Measurements from ENCODE around the gene FOXP4.
"Not testable (repeated sequence)": the region's sequence is repeated elsewhere in the genome, so short reads cannot be mapped to it uniquely, and the experiment has no call there.

The FOXP4 gene

DNA sequence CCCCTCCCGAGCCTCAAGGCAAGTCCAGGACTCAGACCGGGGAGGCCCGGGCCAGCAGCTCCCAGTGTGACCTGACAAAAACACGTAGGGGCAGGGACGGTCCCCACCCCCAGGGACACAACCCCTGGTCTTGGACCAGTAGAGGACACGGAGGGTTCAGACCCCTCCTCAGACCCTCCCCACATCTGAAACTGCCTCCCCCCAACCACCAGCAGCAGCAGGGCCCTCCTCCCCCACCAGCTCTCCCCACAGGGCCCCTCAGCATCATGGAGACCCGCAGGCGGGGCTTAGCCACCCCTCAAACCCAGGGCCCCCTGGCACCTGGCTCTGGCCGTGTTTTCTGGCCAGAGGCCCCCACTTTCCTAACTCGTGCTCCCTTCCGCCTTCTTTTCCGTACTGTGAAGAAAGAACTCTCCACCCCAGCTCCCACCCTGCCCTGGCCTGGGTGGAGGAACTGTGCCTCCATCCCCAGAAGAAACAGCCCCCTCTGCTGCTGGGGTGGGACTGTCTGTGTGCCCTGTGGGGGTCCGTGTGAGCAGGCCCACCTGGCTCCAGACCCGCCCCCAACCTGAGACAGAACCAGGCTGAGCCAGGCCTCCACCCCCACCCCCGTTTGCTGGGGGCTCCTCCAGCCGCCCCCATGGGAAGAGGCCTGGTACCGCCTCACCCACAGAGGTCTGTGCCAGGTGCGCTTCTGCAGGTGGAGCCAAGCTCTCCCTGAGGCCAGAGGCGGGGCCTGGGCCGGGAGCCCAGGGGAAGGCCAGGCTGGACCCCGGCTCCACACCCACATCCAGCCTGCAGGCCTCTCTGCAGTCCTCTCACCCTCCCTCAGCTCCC, 53.1 kb downstream of the FOXP4 start:
- DNase-seq (ENCODE audit: low read depth in 2 of 2), result no peak

- DNase-seq (ENCODE audit: low read depth in 2 of 2), result no peak
Observed at GRCh38 chr6:41599852-41600445, 53.8 kb downstream of the FOXP4 start.

DNA sequence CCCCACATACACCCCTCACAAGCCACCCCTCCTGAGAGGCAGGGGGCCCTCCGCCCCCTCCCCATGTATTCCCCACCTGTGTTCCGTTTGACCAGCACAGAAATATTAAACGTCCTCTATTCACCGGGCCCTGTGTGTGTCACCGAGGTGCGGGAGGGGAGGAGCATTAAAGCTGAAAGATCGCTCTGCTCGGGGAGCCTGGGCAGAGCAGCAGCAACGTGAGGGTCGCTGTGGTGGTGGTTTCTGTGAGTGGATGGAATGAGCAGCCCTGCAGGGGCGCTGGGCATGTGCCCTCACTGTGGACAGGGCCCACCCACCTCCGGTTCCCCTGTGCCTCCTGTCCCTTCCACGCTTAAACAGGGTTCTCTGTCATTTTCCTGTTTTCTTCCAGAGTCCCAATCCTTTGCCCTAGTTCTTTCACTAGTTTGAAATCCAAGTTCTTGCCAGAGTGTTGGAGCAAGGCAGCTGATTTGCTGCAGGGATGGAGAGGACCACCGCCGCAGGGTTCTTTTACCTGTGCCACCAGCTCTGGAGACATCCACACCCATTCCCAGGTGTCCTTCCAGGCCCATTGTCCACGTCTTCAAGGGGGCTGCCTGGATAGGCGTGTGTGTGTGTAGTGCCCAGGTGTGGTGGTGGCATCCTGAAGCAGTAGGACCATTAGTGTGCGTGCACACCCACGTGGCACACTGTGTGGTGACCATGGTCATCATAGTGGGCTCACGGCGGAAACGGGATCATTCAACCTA, 54.5 kb downstream of the FOXP4 start:
- DNase-seq (ENCODE audit: low read depth in 2 of 2), result no peak

GRCh38 chr6:41601248-41601549, 55.0 kb downstream of the FOXP4 start:
- DNase-seq (ENCODE audit: low read depth in 2 of 2), result no peak

DNA sequence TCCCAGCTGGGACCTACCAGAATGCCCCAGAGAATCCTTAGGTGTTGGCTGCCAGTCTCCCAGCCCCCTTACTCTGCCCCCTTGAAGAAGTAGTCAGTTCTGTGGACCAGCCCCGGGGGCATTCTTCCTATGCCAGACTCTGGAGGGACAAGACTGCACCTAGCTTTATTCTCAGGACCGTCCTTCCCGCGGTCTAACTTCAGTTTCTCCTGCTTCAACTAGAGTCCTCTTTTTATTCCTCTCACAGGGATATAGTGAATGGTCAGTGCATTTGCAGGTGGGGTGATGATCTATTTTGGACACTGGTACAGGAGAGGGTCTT, 56.2 kb downstream of the FOXP4 start:
- no peak for DNase-seq (ENCODE audit: low read depth in 2 of 2)

GRCh38 chr6:41602864-41603608, 56.9 kb downstream of the FOXP4 start:
- DNase-seq (ENCODE audit: low read depth in 2 of 2), result peak; percentile 42 to 54

GRCh38 chr6:41604006-41604405, 57.8 kb downstream of the FOXP4 start:
- no peak for DNase-seq (ENCODE audit: low read depth in 2 of 2)

- DNase-seq (ENCODE audit: low read depth in 2 of 2), result no peak
Observed at GRCh38 chr6:41605649-41606048, 59.5 kb downstream of the FOXP4 start.

DNA sequence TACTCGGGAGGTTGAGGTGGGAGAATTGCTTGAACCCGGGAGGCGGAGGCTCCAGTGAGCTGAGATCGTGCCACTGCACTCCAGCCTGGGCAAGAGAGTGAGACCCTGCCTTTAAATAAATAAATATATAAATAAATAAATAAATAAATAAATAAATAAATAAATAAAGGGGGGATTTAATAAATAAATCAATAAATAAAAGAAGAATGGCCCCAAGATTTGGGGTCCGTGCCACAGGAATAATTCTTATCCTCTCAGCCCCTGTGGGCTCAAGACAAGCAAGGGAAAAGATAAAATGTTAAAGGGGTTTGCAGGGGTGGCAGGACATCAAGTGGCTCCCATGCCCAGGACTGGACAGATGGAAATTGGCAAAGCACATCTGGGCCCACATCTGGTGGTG, 60.9 kb downstream of the FOXP4 start:
- no peak for DNase-seq (ENCODE audit: low read depth in 2 of 2)

DNA sequence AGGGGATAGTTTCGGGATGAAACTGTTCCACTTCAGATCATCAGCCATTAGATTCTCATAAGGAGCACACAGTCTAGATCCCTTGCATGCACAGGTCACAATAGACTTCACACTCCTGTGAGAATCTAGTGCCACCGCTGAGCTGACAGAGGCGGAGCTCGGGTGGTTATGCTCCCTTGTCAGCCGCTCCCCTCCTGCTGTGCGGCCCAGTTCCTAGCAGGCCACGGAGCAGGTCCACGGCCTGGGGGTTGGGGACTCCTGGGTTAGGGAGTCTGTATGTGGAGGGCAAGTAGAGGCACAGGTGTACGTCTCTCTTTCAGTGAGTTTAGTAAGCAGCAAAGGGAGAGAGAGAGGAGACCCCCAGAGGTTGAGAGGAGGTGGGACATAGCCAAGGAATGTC, 61.6 kb downstream of the FOXP4 start:
- DNase-seq (ENCODE audit: low read depth in 2 of 2), result no peak

DNA sequence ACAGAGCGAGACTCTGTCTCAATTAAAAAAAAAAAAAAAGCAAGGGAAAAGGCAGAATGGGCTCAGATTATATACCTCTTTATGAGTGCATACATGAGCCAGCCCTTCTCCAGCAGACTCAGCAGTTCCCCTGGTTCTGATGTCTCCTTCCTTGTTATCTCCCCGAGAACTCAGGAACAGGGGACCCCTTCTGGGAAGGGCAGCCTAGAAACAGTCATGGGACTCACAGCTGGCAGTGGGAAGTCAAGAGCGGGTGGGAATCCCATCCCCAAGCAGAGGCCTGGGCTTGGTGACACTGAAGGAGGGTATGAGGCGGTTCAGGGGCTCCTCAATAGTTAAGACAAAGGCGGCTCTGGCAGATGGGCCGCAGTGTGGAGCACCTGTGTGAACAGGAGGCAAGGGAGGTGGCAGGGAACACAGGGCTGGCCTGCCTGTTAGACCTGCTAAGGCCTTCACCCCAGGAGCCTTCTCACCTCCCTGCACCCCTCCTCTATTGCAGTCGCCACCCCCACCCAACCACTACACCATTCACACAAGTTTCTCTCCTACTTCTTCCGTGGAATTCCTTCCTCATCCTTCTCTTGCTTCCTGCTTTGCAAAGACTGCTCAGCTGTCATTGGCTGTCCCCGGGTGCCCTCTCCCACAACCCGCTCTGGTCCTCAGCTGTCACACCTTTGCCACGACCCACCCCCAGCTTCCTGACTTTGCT, 62.4 kb downstream of the FOXP4 start:
- no peak for DNase-seq (ENCODE audit: low read depth in 2 of 2)

DNA sequence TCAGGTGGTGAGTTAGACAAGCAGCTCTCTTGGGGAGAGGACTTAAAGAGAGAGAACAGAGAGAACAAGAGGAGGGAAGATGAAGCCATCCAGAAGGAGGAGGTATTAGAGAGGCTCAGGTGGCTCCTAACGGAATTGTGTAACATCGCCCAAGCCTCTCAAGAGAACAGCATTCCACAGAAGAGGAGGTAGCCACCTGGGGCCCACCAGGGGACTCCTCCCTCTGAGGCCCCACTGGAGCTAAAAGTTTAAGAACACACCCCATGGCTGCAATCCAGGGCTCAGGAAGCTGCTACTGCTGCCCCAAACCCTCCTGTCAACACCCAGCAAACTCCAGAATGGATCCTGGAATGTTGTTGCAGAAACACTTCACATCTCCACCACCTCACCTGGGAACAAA, 68.5 kb downstream of the FOXP4 start:
- no peak for DNase-seq (ENCODE audit: low read depth in 2 of 2)

GRCh38 chr6:41615311-41615710, 69.1 kb downstream of the FOXP4 start:
- DNase-seq (ENCODE audit: low read depth in 2 of 2), result no peak

- no peak for DNase-seq (ENCODE audit: low read depth in 2 of 2)
Observed at GRCh38 chr6:41618598-41618997, 72.4 kb downstream of the FOXP4 start.

DNA sequence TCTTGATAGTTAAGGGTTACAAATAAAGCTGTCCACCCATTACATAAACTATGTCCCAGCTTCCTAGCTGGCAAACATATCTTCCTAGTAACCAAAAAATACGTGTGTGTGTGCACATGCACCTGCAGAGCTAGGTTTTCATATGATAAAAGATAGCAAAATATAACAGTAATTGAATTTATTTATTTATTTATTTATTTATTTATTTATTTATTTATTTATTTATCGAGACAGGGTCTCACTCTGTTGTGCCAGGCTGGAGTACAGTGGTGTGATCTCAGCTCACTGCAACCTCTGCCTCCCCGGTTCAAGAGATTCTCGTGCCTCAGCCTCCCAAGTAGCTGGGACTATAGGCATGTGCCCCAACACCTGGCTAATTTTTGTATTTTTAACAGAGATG, 73.0 kb downstream of the FOXP4 start:
- not testable (repeated sequence) for DNase-seq (ENCODE audit: low read depth in 2 of 2)

DNA sequence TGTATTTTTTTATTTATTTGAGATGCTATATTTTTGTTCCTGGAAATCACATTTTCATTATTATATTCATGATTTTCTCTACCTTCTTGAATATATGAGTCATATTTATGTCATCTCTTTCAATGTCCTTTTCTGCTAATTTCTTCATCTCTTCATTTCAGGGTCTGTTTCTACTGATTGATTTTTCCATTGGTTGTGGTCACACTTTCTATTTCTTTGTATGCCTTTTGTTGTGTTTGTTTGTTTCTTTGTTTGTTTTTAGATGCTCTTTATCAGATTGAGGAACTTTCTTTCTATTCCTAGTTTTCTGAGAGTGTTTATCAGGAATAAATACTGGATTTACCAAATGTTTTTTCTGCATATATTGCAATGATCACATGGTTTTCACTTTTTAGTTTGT, 75.2 kb downstream of the FOXP4 start:
- no peak for DNase-seq (ENCODE audit: low read depth in 2 of 2)

DNA sequence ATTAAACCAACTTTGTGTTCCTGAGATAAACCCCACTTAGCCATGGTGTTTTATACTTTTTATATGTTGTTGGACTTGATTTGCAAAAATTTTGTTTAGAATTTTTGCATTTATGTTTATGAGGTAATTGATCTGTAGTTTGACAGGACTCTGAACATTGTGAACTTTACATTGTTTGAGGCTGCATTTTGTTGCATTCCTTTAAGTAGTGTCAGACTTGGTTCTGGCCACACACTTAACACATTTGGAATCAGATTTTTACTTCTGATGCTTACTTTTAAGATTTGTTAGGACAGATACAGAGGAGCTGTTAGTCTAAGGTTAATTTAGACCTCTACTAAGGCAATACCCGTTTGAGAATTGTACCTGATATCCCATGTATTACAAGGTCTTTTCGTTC, 75.6 kb downstream of the FOXP4 start:
- no peak for DNase-seq (ENCODE audit: low read depth in 2 of 2)

DNA sequence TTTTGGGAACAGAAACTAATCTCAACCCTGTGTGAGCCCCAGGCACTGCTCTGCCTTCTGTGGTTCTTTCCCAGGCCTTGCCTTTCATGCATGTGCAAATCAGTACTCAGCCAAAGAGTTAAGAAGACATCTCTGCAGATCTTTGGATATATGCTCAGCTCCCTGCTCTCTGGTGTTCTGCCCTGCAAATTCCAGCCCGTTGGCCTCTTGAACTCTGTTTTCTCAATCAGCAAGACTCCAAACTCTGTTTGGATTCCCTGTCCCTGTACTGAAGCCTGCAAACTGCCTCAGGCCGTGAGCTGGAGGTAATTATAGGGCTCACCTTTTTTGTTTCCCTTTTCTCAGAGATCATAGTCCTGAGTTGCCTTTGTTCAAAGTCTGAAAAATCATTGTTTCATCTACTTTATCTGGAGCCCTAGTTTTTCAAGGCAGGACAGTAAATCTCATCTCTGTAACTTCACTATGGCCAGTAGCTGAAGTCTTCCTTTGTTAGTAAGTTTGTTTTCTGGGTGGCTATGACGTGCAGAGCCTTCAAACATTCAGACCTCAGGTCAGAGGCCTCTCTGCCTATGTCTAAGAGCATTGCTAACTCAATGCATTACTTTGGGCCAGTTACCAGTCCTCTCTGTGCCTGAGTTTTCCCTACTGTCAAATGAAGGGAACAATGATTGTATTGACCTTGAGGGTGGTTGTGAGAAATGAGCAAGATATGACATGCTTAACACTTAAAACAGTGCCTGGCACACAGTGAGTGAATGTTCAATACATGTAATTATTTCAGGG, 76.2 kb downstream of the FOXP4 start:
- DNase-seq (ENCODE audit: low read depth in 2 of 2), result no peak

DNA sequence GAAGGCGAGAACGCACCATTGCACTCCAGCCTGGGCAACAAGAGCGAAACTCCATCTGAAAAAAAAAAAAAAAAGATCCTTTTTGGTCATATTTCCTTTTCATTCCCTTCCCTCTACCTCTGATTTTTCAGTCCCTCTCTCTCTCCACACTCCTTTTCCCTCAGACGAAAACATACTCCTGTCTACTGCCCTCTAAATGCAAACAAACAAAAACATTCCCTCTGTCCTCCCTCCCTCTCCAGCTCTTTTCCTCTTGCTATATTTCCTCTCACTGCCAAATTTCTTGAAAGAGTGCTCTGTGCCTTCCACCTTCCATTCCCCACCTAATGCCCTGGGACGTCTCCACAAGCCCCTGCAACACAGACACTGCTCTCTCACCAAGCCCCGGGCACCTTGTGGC, 77.1 kb downstream of the FOXP4 start:
- DNase-seq (ENCODE audit: low read depth in 2 of 2), result no peak

- no peak for DNase-seq (ENCODE audit: low read depth in 2 of 2)
Observed at GRCh38 chr6:41624621-41625380, 78.6 kb downstream of the FOXP4 start.

Measured in fibroblast of skin of left biceps (primary cell).